ENCODE measurements around the gene ANKRD11.

Gene ANKRD11

GRCh38 chr16:89410794-89411309 lies 79.5 kb downstream of the ANKRD11 start:
- Histone ChIP-seq H3K79me2 (ENCODE audit: insufficient read depth, low read length) (peaks cover 98% of the 10 kb centered on the region), H3K27ac (ENCODE audit: low read depth, low read length) (no peak overlapping the region), H3K36me3 (ENCODE audit: low read length) (no peaks in the 10 kb centered on the region), H2AFZ (ENCODE audit: low read depth, low read length, severe bottlenecking) (no peak overlapping the region), H3K27me3 (ENCODE audit: low read length) (no peaks in the 10 kb centered on the region), H3K9me3 (ENCODE audit: insufficient read depth, low read length) (no peaks in the 10 kb centered on the region), H3F3A (ENCODE audit: insufficient read depth) (no peaks in the 10 kb centered on the region), H3K4me3 (ENCODE audit: insufficient read depth, low read length, poor library complexity, severe bottlenecking) (no peak overlapping the region), H3K9ac (ENCODE audit: low read length) (no peak overlapping the region), H3K9me2 (replicated peaks; ENCODE audit: insufficient read depth, low read length) (no peaks in the 10 kb centered on the region), H3K4me2 (ENCODE audit: low read depth, low read length, poor library complexity, severe bottlenecking) (no peak overlapping the region), H4K20me1 (ENCODE audit: low read depth, low read length) (peaks cover 19% of the 10 kb centered on the region)
- TF ChIP-seq CTCF (IDR thresholded peaks at IDR 0.05; ENCODE audit: insufficient read depth, low read length, poor library complexity, severe bottlenecking) (no peak), EZH2phosphoT487 (conservative IDR thresholded peaks at IDR 0.05; ENCODE audit: low read length) (no peak)

- TF ChIP-seq EZH2phosphoT487 (conservative IDR thresholded peaks at IDR 0.05; ENCODE audit: low read length) (no peak), CTCF (IDR thresholded peaks at IDR 0.05; ENCODE audit: insufficient read depth, low read length, poor library complexity, severe bottlenecking) (no peak)
- H3F3A ChIP-seq (ENCODE audit: insufficient read depth), result no peaks in the 10 kb centered on the region
- H3K36me3 ChIP-seq (ENCODE audit: low read length), result no peaks in the 10 kb centered on the region
- no peak overlapping the region for H3K4me2 ChIP-seq (ENCODE audit: low read depth, low read length, poor library complexity, severe bottlenecking)
- H4K20me1 ChIP-seq (ENCODE audit: low read depth, low read length), result peaks cover 19% of the 10 kb centered on the region
- H2AFZ ChIP-seq (ENCODE audit: low read depth, low read length, severe bottlenecking), result no peak overlapping the region
- no peak overlapping the region for H3K9ac ChIP-seq (ENCODE audit: low read length)
- H3K79me2 ChIP-seq (ENCODE audit: insufficient read depth, low read length), result peaks cover 98% of the 10 kb centered on the region
- H3K9me3 ChIP-seq (ENCODE audit: insufficient read depth, low read length), result no peaks in the 10 kb centered on the region
- no peak overlapping the region for H3K4me3 ChIP-seq (ENCODE audit: insufficient read depth, low read length, poor library complexity, severe bottlenecking)
- no peaks in the 10 kb centered on the region for H3K27me3 ChIP-seq (ENCODE audit: low read length)
- H3K27ac ChIP-seq (ENCODE audit: low read depth, low read length), result no peak overlapping the region
- no peaks in the 10 kb centered on the region for H3K9me2 ChIP-seq (replicated peaks; ENCODE audit: insufficient read depth, low read length)
Measured at GRCh38 chr16:89410322-89410721, 80.0 kb downstream of the ANKRD11 start.

- no peak overlapping the region for H3K9ac ChIP-seq (ENCODE audit: low read length)
- H3K27me3 ChIP-seq (ENCODE audit: low read length), result no peaks in the 10 kb centered on the region
- H3K9me3 ChIP-seq (ENCODE audit: insufficient read depth, low read length), result no peaks in the 10 kb centered on the region
- H3F3A ChIP-seq (ENCODE audit: insufficient read depth), result no peaks in the 10 kb centered on the region
- H3K27ac ChIP-seq (ENCODE audit: low read depth, low read length), result no peak overlapping the region
- H3K4me2 ChIP-seq (ENCODE audit: low read depth, low read length, poor library complexity, severe bottlenecking), result no peak overlapping the region
- peaks cover 98% of the 10 kb centered on the region for H3K79me2 ChIP-seq (ENCODE audit: insufficient read depth, low read length)
- peaks cover 19% of the 10 kb centered on the region for H4K20me1 ChIP-seq (ENCODE audit: low read depth, low read length)
- no peak for TF ChIP-seq EZH2phosphoT487 (conservative IDR thresholded peaks at IDR 0.05; ENCODE audit: low read length)
- TF ChIP-seq CTCF (IDR thresholded peaks at IDR 0.05; ENCODE audit: insufficient read depth, low read length, poor library complexity, severe bottlenecking), result no peak
- no peaks in the 10 kb centered on the region for H3K36me3 ChIP-seq (ENCODE audit: low read length)
- H2AFZ ChIP-seq (ENCODE audit: low read depth, low read length, severe bottlenecking), result no peak overlapping the region
- no peak overlapping the region for H3K4me3 ChIP-seq (ENCODE audit: insufficient read depth, low read length, poor library complexity, severe bottlenecking)
- no peaks in the 10 kb centered on the region for H3K9me2 ChIP-seq (replicated peaks; ENCODE audit: insufficient read depth, low read length)
Measured at GRCh38 chr16:89409161-89409711, 81.1 kb downstream of the ANKRD11 start.

All from SU-DHL-6 (cell line).